GM19395 (cell line): Measurements from ENCODE around the gene TRPM5.

Experiments used
- ATAC-seq: cut with Tn5 transposase; IDR thresholded peaks from one replicate; pipeline ENCODE4 v1.9.1; 2021; ENCODE audit warnings: mild to moderate bottlenecking, moderate library complexity; ENCODE audit not compliant: unreplicated experiment

Gene TRPM5

GRCh38 chr11:2437516-2437915 lies 6.8 kb downstream of the TRPM5 start:
- no peak for ATAC-seq

- no peak for ATAC-seq
Measured at GRCh38 chr11:2436521-2437031, 7.7 kb downstream of the TRPM5 start.

GRCh38 chr11:2436013-2436520 lies 8.2 kb downstream of the TRPM5 start:
- no peak for ATAC-seq

- no peak for ATAC-seq
Measured at GRCh38 chr11:2435288-2436012, 8.9 kb downstream of the TRPM5 start.

- no peak for ATAC-seq
Measured at GRCh38 chr11:2434506-2435255, 9.6 kb downstream of the TRPM5 start.

GRCh38 chr11:2434008-2434407 lies 10.3 kb downstream of the TRPM5 start:
- no peak for ATAC-seq

GRCh38 chr11:2433106-2433925 lies 11.0 kb downstream of the TRPM5 start:
- ATAC-seq, result no peak

GRCh38 chr11:2432628-2433071 lies 11.7 kb downstream of the TRPM5 start:
- ATAC-seq, result no peak

GRCh38 chr11:2432171-2432621 lies 12.1 kb downstream of the TRPM5 start:
- no peak for ATAC-seq

GRCh38 chr11:2431395-2431794 lies 12.9 kb downstream of the TRPM5 start:
- ATAC-seq, result no peak

- ATAC-seq, result no peak
Measured at GRCh38 chr11:2428322-2428795, 16.0 kb downstream of the TRPM5 start.

- no peak for ATAC-seq
Measured at GRCh38 chr11:2427721-2428321, 16.5 kb downstream of the TRPM5 start.

GRCh38 chr11:2426826-2427521 lies 17.3 kb downstream of the TRPM5 start:
- no peak for ATAC-seq

- no peak for ATAC-seq
Measured at GRCh38 chr11:2426221-2426620, 18.1 kb downstream of the TRPM5 start.

- ATAC-seq, result no peak
Measured at GRCh38 chr11:2425506-2425905, 18.8 kb downstream of the TRPM5 start.

GRCh38 chr11:2424811-2425495 lies 19.4 kb downstream of the TRPM5 start:
- ATAC-seq, result no peak

- ATAC-seq, result no peak
Measured at GRCh38 chr11:2423157-2424025, 20.9 kb downstream of the TRPM5 start.

GRCh38 chr11:2422461-2423156 lies 21.7 kb downstream of the TRPM5 start:
- no peak for ATAC-seq
